ENCODE results near the gene LRP6.

LRP6 gene

GRCh38 chr12:12214201-12214600 is 52.6 kb downstream of the LRP6 start:
- DNase-seq, result no peak

DNA sequence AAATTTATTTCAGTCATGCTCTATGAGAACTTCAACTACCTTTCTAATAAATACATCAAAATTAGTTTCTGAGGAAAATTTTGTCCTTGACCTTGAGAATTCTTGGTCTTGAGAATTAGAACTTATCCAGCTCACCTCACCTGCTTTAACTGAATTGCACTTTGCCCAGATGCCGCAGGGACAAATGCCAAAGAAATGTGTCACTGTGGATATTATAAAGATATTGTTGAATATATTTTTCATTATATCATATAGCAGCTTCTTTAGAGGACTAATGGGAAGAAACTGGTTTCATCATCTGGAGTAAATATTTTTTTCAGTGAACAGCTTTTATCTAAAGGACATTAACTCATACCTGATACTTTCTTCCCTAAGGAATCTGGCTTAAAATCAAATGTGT is 54.1 kb downstream of the LRP6 start:
- no peak for DNase-seq

- DNase-seq, result no peak
These were observed 55.9 kb downstream of the LRP6 start for GRCh38 chr12:12210983-12211382.

- no peak for DNase-seq
These were observed 56.4 kb downstream of the LRP6 start for GRCh38 chr12:12210416-12210815.

DNA sequence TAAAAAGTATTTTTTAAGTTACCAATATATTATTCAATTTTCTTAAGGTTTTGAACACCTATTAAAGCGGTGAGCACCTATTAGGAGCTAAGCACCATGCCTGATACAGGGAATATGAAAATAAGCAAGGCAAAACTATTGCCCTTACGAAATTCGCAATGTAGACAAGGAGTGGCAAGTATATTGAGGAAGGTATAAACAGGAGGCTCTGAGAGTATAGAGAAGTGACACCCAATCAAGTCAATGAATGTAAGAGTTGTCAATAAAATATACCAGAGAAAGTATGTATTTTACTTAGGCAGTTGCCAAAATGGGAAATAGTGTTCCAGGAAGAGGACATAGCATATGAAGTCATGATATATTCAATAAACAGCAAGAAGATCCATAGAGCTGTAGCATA is 57.2 kb downstream of the LRP6 start:
- DNase-seq, result no peak

DNA sequence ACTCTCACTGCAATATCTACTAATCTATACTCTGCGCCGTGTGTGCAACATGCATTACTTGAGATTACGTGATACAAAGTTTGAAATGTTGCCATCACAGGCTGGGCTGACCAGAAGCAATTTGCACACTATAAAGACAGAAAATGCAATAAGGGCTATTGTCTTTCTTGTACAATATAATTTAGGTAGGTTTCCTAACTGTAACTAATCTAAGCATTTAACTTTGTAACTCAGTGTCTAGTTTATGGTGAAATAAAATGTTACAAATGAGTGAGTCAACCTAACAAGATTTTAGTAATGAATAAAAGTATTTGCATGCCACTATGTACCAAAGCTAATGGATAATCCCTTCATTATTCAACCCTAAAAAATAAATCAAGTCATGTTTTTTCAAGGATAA is 57.8 kb downstream of the LRP6 start:
- no peak for DNase-seq

DNA sequence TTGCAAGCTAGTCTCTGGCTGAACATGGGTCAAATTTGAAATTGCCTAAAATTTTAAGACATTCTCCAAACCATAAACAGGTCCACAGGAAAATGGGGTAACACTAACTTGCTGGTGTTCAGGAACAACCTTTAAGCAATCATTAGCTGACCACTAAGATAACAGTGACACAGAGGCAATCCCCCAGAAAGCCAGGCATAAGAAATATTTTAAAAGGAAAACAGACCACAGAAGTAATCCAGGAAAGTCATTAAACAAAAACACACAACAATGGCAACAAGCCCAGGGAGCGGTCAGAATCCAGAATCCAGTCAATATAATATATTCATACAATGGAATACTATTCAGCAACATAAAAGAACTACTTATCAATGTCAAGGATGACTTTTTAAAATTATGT is 59.1 kb downstream of the LRP6 start:
- no peak for DNase-seq

DNA sequence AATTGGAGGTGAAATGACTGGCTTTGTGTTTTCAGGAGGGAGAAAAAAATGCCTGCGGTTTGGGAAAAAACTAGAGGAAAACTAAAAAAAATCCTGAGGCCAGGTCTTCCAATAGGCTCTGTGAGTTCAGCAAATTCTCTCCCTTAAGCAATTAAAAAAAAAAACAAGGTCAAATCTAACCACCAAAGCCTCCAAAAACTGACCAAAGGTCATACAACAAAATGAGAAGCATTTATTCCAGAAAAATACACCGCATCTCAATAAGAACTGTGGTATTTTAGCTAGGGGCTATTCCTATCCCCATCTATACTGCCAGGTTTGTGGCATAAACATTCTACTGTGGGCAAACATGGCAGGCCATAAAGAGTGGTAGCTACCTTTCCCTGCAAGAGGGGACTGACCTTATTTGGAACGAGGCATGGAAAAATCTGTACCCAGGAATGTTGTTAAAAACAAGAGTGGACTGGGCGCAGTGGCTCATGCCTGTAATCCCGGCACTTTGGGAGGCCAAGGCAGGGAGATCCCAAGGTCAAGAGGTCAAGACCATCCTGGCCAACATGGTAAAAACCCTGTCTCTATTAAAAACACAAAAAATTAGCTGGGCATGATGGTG is 60.0 kb downstream of the LRP6 start:
- DNase-seq, result no peak

DNA sequence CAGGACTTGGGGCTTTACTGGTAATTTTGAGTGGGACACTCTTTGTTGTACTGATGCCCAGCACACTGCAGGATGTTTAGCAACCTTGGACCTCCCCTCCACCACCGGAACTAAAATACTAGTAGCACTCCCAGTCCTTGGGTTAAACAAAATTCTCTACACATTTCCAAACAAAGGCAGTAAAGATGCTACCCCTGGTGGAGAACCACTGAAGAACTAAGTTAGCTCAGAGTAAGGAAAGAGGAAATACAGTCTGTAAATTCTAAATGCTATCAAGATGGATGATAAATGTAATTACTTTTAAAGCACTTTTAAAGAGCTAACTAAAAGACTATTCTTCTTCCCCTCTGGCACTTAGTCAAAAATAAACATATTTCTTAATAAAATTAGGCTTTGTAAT is 64.1 kb downstream of the LRP6 start:
- DNase-seq, result no peak

DNA sequence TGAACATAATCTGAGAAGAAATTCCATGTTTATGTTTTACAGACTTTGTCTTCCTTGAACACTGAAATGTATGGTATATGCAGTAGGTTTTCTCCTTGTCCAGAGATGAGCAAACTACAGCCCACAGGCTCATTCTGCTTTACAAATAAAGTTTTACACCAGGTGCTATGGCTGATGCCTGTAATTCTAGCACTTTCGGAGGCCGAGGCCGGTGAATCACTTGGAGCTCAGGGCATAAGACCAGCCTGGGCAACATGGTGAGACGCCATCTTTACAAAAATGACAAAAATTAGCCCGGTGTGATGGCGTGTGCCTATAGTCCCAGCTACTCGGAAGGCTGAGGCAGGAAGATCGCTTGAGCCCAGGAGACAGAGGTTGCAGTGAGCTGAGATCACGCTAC is 64.7 kb downstream of the LRP6 start:
- DNase-seq, result no peak

DNA sequence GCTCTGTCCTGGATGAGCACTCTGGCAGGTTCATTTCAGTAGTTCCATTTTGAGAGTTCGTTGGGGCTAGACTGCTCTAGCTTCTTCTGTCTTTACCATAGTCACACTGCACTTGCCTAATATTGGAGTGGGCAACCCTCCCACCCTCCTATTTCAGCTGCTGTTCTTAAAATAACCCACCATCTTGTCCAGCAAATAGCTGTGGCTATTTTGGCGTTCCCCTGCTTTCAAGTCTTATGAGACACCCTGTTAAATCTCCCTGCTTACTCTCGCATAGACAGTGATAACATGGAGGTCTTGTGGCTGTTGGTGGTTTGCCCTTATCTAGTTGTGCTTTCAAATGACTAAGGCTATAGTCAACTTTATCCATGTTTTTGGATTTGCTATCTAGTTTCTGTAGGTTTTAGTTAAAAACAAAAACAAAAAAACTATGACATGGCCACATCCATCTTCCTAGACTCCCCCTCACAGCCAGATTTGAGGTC is 65.5 kb downstream of the LRP6 start:
- no peak for DNase-seq

- DNase-seq, result no peak
These were observed 66.5 kb downstream of the LRP6 start for GRCh38 chr12:12200363-12200762.

DNA sequence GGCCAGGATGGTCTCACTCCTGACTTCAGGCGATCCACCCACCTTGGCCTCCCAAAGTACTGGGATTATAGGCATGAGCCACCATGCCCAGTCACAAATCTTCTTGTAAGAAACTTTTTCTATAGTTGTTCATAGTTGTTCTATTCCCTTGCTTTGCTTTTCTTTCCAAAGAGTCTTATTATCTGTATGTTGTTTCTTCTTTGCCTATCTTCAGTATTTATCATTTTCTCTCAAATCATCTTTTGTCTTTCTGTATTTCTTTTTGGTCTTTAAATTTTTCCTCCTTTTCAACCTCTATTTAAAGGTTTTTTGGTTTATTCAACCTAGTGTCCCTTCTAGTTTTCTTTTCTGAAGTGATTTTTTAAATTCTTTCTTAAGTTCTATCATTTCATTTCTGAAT is 68.7 kb downstream of the LRP6 start:
- DNase-seq, result no peak

DNA sequence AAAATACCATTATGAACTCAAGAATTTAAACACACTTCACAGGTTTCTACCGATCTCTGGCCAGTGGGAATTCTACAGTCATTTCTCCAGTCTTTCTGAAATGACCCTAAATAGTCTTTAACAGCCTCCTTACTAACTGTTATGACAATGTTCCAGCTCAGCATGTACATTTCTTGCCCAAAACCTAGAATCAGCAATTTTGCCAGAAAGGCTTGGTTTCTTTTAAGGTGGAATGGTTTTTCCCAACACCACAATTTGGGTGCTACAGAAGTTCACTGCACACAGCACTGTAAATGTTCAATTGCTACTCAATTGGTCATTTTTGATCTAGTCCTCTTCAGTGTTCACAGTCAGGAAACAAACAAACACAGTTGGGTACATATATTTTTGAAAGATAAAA is 69.7 kb downstream of the LRP6 start:
- no peak for DNase-seq

- DNase-seq, result no peak
These were observed 71.3 kb downstream of the LRP6 start for GRCh38 chr12:12195516-12195915.

DNA sequence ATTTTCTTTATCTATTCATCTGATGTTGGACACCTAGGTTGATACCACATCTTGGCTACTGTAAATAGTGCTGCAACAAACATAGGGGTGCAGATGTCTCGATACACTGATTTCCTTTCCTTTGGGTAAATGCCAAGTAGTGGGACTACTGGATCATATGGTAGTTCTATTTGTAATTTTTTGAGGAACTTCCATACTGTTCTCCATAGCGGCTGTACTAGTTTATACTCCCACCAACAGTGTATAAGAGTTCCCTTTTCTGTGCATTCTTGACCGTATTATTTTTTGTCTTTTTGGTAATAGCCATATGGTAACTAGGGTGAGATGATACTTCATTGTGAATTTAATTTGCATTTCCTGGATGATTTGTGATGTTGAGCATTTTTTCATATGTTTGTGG is 71.8 kb downstream of the LRP6 start:
- DNase-seq, result no peak

DNA sequence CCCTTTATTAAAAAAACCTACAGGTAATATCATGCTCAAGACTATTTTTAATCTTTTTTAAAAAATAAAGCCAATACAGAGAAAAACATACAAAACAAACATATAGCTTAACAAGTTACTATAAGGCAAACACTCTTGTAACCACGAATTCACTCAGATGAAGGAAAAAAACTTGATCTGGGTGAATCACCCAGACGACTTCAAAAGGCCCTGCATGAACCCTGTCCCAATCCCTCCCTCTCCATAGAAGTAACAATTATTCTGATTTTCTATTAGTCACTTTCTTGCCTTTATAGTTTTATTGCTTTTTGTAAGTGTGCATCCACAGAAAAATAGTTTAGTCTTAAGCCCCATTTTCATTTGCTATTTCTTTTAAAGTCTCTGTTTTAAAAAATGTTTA is 72.6 kb downstream of the LRP6 start:
- DNase-seq, result no peak

DNA sequence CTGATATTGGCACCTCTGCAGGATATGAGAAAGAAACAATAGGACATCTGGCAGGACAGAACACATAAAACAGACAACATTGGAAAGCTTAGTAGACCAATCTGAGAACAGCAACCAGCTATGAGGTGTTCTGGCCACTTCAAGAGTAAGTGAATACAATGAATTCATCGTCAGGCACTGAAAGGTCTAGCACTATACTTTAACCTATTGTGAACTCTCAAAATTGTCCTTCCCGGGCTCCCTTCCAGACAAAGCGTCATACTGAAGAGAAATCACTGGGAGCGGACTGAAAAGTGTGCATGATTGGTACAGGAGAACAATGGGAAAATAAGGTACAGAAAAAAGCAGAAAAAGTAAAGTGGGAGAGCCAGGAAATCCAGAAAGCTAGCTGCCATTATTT is 75.8 kb downstream of the LRP6 start:
- DNase-seq, result no peak

DNA sequence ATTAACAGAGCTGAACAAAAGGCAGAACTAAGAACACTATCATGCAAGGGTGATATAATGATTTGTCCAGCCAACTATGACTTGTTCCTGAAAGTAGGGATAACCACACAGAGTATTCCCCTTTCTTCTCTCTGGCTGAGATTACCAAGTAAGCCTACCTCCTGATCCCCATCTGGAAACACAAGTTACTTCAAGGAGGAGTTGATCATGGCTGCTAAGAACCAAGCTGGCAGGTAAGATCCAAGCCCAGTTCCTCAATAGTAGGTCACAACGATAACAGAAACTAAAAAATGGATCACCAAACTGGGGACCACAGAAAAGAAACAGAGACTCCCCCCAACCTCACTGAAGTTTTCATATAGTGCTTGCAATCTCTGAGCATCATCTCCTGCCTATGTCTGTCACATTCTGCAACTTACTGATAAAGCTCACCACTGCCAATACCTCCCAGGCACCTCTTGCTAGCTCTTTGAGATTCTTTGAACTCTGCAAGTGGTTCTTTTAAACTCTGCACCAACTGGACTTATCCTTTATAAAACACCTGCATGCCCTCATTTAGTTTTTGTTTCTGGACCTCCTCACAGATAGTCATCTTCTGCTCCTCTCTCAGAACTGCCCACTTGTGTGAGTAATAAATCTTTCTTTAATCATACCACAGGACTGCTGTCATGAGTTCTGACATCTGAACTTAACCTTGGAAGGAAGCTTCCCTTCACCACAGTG is 76.6 kb downstream of the LRP6 start:
- DNase-seq, result no peak

GRCh38 chr12:12185414-12185813 is 81.4 kb downstream of the LRP6 start:
- DNase-seq, result no peak

- DNase-seq, result no peak
These were observed 84.0 kb downstream of the LRP6 start for GRCh38 chr12:12182703-12183365.

GRCh38 chr12:12181511-12181910 is 85.3 kb downstream of the LRP6 start:
- DNase-seq, result no peak

GRCh38 chr12:12180575-12180974 is 86.3 kb downstream of the LRP6 start:
- DNase-seq, result no peak

DNA sequence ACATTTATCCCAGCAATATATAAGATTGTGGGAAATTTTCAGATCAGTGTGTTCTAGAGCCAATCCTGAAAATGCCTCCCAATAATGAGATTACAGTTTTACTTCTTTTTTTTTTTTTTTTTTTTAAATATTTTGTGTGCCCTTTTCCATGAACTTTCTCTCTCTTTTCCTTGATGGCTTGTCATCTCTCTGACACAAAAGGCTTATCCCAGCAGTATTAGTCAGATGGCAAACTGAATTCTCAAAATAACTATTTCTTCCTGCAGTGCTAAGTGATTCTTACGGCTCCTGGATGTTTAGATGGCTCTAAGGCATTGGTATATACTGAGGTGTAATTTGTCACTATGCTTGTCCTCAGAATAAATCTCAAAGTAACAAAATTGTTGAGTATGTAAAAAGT is 86.7 kb downstream of the LRP6 start:
- DNase-seq, result no peak
